ENCODE measurements around the gene PIP5K1B.

Gene PIP5K1B

DNA sequence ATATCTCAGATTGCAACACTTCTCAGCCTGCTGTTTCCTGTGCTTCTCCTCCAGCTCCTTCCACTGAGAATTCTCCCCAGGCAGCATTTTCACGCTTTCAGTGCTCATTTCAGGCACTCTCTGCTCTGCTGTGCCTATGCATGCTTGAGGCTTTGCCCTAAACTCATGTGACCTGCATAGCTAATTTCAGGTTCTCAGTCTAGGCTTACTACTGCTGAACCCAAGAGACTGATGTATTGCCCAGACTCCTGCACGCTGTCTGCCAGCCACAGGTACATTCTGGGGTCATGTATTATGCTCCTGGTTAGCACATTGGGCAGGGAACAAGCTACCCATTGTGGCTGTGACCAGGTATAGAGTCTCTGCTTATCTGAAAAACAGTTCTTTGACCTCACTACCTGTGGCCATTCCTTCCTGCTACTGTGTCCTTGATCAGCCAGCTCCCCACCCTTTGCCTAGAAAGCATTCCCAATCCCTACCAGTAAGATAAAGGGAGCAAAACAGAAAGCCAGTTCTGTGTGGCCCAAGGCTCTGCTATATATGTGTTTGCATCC lies 34.7 kb downstream of the PIP5K1B start (continued):
- TF ChIP-seq, protein P1, sequence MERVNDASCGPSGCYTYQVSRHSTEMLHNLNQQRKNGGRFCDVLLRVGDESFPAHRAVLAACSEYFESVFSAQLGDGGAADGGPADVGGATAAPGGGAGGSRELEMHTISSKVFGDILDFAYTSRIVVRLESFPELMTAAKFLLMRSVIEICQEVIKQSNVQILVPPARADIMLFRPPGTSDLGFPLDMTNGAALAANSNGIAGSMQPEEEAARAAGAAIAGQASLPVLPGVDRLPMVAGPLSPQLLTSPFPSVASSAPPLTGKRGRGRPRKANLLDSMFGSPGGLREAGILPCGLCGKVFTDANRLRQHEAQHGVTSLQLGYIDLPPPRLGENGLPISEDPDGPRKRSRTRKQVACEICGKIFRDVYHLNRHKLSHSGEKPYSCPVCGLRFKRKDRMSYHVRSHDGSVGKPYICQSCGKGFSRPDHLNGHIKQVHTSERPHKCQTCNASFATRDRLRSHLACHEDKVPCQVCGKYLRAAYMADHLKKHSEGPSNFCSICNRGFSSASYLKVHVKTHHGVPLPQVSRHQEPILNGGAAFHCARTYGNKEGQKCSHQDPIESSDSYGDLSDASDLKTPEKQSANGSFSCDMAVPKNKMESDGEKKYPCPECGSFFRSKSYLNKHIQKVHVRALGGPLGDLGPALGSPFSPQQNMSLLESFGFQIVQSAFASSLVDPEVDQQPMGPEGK (CRISPR knock-in tag; IDR thresholded peaks at IDR 0.05; ENCODE audit: borderline replicate concordance) = no peak
- TF ChIP-seq, protein P2, sequence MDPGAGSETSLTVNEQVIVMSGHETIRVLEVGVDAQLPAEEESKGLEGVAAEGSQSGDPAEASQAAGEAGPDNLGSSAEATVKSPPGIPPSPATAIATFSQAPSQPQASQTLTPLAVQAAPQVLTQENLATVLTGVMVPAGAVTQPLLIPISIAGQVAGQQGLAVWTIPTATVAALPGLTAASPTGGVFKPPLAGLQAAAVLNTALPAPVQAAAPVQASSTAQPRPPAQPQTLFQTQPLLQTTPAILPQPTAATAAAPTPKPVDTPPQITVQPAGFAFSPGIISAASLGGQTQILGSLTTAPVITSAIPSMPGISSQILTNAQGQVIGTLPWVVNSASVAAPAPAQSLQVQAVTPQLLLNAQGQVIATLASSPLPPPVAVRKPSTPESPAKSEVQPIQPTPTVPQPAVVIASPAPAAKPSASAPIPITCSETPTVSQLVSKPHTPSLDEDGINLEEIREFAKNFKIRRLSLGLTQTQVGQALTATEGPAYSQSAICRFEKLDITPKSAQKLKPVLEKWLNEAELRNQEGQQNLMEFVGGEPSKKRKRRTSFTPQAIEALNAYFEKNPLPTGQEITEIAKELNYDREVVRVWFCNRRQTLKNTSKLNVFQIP (CRISPR knock-in tag; IDR thresholded peaks at IDR 0.05; ENCODE audit: borderline replicate concordance, low read depth) = no peak
- no peak for TF ChIP-seq TCF4 (CRISPR knock-in tag; IDR thresholded peaks at IDR 0.05; ENCODE audit: borderline replicate concordance)
- no peak for TF ChIP-seq BACH2 (CRISPR knock-in tag; IDR thresholded peaks at IDR 0.05; ENCODE audit: borderline replicate concordance)
- TF ChIP-seq ZFP30 (CRISPR knock-in tag; IDR thresholded peaks at IDR 0.05) = no peak
- no peak for TF ChIP-seq ARNTL (CRISPR knock-in tag; IDR thresholded peaks at IDR 0.05; ENCODE audit: borderline replicate concordance, low read depth)

DNA sequence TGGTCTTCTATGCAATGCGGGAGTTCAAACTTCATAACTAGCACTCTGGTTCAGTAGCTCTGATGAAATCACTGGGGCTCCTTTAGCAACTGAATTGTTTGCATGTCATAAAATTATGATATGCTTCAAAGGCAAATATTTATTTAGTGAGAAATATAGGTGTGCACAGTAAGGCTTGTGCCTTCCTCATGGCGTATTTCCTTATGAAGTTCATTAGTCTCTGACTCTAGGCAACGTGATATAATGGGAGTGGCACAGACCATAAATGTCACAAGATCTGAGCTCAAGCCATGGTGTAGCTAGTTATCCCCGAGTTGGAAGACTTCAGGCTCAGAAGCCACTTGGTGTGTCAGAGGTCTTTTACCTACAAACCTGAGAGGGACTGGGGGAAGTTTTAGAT lies 35.5 kb downstream of the PIP5K1B start:
- TF ChIP-seq, protein P3, sequence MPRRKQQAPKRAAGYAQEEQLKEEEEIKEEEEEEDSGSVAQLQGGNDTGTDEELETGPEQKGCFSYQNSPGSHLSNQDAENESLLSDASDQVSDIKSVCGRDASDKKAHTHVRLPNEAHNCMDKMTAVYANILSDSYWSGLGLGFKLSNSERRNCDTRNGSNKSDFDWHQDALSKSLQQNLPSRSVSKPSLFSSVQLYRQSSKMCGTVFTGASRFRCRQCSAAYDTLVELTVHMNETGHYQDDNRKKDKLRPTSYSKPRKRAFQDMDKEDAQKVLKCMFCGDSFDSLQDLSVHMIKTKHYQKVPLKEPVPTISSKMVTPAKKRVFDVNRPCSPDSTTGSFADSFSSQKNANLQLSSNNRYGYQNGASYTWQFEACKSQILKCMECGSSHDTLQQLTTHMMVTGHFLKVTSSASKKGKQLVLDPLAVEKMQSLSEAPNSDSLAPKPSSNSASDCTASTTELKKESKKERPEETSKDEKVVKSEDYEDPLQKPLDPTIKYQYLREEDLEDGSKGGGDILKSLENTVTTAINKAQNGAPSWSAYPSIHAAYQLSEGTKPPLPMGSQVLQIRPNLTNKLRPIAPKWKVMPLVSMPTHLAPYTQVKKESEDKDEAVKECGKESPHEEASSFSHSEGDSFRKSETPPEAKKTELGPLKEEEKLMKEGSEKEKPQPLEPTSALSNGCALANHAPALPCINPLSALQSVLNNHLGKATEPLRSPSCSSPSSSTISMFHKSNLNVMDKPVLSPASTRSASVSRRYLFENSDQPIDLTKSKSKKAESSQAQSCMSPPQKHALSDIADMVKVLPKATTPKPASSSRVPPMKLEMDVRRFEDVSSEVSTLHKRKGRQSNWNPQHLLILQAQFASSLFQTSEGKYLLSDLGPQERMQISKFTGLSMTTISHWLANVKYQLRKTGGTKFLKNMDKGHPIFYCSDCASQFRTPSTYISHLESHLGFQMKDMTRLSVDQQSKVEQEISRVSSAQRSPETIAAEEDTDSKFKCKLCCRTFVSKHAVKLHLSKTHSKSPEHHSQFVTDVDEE (CRISPR knock-in tag; IDR thresholded peaks at IDR 0.05) = no peak
- TF ChIP-seq ISL1 (CRISPR knock-in tag; IDR thresholded peaks at IDR 0.05) (no peak), RARB (CRISPR knock-in tag; IDR thresholded peaks at IDR 0.05) (no peak), ESRRG (CRISPR knock-in tag; IDR thresholded peaks at IDR 0.05) (no peak)
- no peak for ATAC-seq

DNA sequence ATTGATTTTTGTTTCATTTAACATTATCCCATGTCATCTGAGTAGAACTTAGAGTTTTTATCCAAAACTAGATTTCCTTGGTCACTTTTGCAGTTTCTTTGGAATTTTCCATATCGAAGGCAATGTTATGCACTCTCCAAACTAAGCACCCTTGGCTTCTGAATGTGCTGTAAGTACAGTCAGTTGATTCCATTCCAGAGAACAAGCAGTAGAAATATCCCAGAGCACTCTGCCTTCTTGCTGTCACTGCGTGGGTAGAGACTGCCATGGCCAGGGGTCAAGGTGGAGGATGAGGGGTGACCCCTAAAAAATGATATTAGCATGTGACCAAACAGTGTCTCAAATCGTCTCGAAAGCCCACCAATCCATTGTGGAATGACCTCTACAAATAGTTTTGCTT lies 36.2 kb downstream of the PIP5K1B start:
- no peak for ATAC-seq
- no peak for TF ChIP-seq RARB (CRISPR knock-in tag; IDR thresholded peaks at IDR 0.05)
- no peak for TF ChIP-seq ZFP30 (CRISPR knock-in tag; IDR thresholded peaks at IDR 0.05)
- TF ChIP-seq CREB5 (CRISPR knock-in tag; IDR thresholded peaks at IDR 0.05; ENCODE audit: low read depth) = no peak
- TF ChIP-seq ARNTL (CRISPR knock-in tag; IDR thresholded peaks at IDR 0.05; ENCODE audit: borderline replicate concordance, low read depth) = no peak
- TF ChIP-seq ZFP3 (CRISPR knock-in tag; IDR thresholded peaks at IDR 0.05) = no peak
- TF ChIP-seq, protein P1 (CRISPR knock-in tag; IDR thresholded peaks at IDR 0.05; ENCODE audit: borderline replicate concordance) = no peak
- TF ChIP-seq PPARA (CRISPR knock-in tag; IDR thresholded peaks at IDR 0.05; ENCODE audit: borderline replicate concordance) = no peak
- no peak for TF ChIP-seq ZNF70 (CRISPR knock-in tag; IDR thresholded peaks at IDR 0.05)
- TF ChIP-seq ESRRG (CRISPR knock-in tag; IDR thresholded peaks at IDR 0.05) = no peak
- TF ChIP-seq, protein P2 (CRISPR knock-in tag; IDR thresholded peaks at IDR 0.05; ENCODE audit: borderline replicate concordance, low read depth) = no peak
- TF ChIP-seq TOX (CRISPR knock-in tag; IDR thresholded peaks at IDR 0.05; ENCODE audit: borderline replicate concordance) = no peak
- no peak for TF ChIP-seq TCF4 (CRISPR knock-in tag; IDR thresholded peaks at IDR 0.05; ENCODE audit: borderline replicate concordance)
- TF ChIP-seq OSR1 (CRISPR knock-in tag; IDR thresholded peaks at IDR 0.05) = no peak
- TF ChIP-seq, protein P3 (CRISPR knock-in tag; IDR thresholded peaks at IDR 0.05) = no peak
- no peak for TF ChIP-seq ZC3H10 (CRISPR knock-in tag; IDR thresholded peaks at IDR 0.05)
- TF ChIP-seq, protein P4, sequence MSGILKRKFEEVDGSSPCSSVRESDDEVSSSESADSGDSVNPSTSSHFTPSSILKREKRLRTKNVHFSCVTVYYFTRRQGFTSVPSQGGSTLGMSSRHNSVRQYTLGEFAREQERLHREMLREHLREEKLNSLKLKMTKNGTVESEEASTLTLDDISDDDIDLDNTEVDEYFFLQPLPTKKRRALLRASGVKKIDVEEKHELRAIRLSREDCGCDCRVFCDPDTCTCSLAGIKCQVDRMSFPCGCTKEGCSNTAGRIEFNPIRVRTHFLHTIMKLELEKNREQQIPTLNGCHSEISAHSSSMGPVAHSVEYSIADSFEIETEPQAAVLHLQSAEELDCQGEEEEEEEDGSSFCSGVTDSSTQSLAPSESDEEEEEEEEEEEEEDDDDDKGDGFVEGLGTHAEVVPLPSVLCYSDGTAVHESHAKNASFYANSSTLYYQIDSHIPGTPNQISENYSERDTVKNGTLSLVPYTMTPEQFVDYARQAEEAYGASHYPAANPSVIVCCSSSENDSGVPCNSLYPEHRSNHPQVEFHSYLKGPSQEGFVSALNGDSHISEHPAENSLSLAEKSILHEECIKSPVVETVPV (CRISPR knock-in tag; IDR thresholded peaks at IDR 0.05) = no peak
- TF ChIP-seq SNAI2 (CRISPR knock-in tag; IDR thresholded peaks at IDR 0.05) = no peak
- TF ChIP-seq CSDC2 (CRISPR knock-in tag; IDR thresholded peaks at IDR 0.05) = no peak

Measured in SK-N-SH treated with all-trans-retinoic acid at 6 μM for 48 hours (cell line).